ENCODE results near the gene MYO18A.
"Not testable (repeated sequence)": the region's sequence is repeated elsewhere in the genome, so short reads cannot be mapped to it uniquely, and the experiment has no call there.

The MYO18A gene, protein sequence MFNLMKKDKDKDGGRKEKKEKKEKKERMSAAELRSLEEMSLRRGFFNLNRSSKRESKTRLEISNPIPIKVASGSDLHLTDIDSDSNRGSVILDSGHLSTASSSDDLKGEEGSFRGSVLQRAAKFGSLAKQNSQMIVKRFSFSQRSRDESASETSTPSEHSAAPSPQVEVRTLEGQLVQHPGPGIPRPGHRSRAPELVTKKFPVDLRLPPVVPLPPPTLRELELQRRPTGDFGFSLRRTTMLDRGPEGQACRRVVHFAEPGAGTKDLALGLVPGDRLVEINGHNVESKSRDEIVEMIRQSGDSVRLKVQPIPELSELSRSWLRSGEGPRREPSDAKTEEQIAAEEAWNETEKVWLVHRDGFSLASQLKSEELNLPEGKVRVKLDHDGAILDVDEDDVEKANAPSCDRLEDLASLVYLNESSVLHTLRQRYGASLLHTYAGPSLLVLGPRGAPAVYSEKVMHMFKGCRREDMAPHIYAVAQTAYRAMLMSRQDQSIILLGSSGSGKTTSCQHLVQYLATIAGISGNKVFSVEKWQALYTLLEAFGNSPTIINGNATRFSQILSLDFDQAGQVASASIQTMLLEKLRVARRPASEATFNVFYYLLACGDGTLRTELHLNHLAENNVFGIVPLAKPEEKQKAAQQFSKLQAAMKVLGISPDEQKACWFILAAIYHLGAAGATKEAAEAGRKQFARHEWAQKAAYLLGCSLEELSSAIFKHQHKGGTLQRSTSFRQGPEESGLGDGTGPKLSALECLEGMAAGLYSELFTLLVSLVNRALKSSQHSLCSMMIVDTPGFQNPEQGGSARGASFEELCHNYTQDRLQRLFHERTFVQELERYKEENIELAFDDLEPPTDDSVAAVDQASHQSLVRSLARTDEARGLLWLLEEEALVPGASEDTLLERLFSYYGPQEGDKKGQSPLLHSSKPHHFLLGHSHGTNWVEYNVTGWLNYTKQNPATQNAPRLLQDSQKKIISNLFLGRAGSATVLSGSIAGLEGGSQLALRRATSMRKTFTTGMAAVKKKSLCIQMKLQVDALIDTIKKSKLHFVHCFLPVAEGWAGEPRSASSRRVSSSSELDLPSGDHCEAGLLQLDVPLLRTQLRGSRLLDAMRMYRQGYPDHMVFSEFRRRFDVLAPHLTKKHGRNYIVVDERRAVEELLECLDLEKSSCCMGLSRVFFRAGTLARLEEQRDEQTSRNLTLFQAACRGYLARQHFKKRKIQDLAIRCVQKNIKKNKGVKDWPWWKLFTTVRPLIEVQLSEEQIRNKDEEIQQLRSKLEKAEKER (N-terminal part only)

DNA sequence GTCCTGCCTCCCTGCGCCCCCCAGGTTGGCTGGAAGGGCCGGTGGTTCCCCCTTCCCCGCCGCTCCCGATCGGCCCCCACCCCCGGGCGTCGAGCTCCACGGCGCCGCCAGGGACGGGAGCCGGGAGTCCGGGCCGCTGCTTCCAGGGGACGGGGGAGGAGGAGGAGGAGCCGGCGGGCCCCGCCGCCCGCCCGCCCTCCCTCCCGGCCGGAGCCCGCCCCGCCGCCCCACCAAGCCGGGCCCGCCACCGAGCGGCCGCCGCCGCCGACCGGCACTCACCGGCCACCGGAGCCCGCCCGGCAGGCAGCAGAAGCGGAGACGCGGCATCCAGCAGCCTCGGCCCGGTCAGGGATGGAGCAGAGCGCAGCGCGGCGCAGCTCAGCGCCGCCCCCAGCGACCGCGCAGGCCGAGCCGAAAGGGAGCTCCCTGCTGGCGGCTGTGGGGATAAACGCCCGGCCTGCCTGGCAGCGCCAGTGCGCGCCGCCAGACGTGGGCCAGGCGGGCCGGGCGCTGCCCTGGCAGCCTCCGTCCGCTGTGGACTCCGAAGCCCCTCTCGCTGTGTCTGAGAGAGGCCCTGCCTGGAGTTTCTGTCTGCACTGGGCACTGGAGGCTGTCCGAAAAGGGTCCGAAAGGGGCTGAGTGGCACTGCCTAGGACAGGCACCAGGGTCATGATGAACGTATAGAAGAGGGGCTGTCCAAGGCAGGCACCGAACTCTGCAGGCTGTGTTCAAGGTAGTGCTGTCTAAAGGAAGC is at the start of gene MYO18A:
Gene MYO18A, minus strand, starts transcription at position 365 of the 754 bp plus-strand sequence. CDS start 13,458 bp downstream, outside the sequence.
- peak; percentile 33 to 72 for DNase-seq

DNA sequence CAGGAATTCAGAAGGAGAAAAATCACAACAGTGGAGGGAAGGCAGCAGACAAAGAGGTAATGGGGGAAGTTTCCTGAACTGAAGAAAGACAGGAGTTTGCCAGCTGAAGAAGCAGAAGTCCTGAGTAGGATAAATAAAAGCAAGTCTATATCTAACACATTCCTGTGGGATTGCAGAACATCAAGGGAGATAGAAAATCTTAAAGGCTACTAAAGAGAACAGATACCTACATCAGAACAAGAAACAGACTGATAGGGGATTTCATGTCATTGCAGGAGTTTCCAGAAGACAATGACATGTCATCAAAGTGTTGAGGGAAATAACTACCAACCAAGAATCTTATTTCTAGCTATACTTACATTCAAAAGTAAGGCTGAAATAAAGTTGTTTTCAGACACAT is 45.2 kb upstream of the MYO18A start:
- no peak for DNase-seq

GRCh38 chr17:29221338-29221737 is 41.1 kb upstream of the MYO18A start:
- not testable (repeated sequence) for DNase-seq

GRCh38 chr17:29219378-29220047 is 39.3 kb upstream of the MYO18A start:
- peak; percentile 57 to 74 for DNase-seq

- DNase-seq, result no peak
Observed at GRCh38 chr17:29216856-29217255, 36.7 kb upstream of the MYO18A start.

GRCh38 chr17:29216181-29216580 is 36.0 kb upstream of the MYO18A start:
- DNase-seq, result no peak

DNA sequence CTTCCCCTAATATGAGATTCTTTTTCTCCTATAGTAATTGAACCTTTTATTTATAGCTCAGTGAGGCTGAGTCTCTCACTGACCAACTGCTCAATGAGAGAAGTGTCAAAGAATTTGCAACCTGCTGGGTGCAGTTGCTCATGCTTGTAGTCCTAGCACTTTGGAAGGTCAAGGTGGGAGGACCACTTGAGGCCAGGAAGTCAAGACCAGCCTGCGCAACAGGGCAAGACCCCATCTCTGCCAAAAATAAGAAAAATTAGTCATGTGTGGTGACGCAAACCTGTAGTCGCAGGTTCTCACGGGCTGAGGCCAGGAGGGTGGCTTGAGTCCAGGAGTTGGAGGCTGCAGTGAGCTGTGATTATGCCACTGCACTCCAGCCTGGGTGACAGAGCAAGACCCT is 35.5 kb upstream of the MYO18A start:
- no peak for DNase-seq

GRCh38 chr17:29215174-29215573 is 35.0 kb upstream of the MYO18A start:
- DNase-seq, result no peak

- DNase-seq, result no peak
Observed at GRCh38 chr17:29214215-29215146, 34.3 kb upstream of the MYO18A start.

GRCh38 chr17:29212681-29213121 is 32.5 kb upstream of the MYO18A start:
- no peak for DNase-seq

DNA sequence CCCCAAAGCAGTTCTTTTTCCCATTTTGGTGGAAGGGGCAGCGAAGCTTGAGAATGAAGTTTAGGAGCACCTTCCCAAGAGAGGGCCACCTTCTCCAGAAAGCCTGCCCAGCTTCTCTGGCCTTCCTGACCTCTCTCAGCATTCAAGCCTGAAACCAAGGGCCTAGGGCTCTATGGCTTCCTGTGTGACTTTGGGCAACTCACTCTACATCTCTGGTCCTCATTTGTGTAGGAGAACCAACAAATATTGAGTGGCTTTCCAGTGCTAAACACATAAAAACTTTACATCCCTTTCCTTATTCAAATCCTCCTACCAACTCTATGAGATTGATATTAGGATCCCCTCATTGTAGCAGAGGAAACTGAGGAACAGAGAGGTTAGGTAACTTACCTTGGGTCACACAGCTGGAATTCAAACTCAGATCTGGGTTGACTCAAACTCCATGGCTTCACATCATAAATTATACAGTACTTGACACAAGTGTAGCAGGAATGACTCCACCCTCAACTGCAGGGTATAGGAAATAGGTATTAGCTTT is 32.0 kb upstream of the MYO18A start:
- DNase-seq, result no peak

DNA sequence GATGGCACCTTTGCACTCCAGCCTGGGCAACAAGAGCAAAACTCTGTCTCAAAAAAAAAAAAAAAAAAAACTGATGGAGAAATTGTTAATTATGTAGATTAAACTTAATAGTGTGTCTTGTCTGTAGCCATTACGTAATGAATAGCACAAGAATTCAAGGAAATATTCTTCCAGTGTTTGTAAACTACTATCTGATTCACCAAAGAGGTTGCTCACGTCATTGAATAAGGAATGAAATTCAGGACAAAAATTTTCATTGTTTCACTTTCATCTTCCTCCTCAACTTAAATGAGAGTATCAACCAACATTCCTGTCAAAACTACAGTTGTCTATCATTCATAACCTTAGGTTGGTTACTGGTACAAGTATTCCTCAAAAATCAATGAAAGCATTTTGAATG is 30.7 kb upstream of the MYO18A start:
- no peak for DNase-seq

GRCh38 chr17:29209073-29209472 is 28.9 kb upstream of the MYO18A start:
- DNase-seq, result no peak

- DNase-seq, result no peak
Observed at GRCh38 chr17:29207975-29208374, 27.8 kb upstream of the MYO18A start.

GRCh38 chr17:29205047-29205446 is 24.8 kb upstream of the MYO18A start:
- DNase-seq, result no peak

- DNase-seq, result not testable (repeated sequence)
Observed at GRCh38 chr17:29204068-29204804, 24.0 kb upstream of the MYO18A start.

DNA sequence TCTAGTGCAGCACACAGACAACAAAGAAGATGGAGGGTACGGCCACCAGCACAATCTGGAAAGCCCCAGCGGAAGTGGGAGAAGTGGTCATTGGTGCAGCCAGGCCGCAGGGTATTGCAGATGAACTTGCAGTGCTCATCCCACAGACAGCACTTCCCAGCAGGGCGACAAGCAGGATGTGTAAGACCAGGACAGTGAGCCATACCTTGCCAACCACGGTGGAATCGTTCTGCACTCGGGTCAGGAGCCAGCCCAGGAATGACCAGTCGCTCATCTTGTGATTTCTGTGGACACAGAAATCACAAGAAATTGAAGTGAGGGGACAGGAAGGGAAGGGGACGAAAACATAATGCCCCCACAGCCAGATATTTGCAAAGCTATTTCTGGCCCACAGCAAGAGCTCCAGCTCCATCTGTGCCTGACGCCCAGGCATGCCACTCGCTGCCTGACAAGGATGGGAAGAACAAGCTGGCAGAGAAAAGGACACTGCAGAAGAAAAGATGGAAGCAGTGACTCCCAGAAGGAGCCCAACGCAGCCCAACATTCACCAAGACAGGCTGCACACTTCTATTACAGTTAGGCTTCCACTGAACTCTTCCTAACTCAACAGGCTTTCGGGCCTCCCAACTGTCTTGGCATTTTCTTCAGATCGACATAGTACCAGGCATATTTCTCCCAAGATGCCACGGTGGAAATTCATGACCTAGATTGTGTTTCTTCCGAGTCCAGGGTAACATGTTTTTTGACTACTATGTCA is 17.5 kb upstream of the MYO18A start:
- no peak for DNase-seq

GRCh38 chr17:29196769-29197515 is 16.7 kb upstream of the MYO18A start:
- DNase-seq, result no peak

Data from NCI-H1930 (cell line).